Fibroblast of villous mesenchyme (primary cell): Measurements from ENCODE around the gene ZBTB39. TPM values are rescaled to one million over a fixed set of nuclear protein-coding genes. Genes with fewer than 3 reads are reported as not detected.

ENCODE experiments used
- DNase-seq: peaks from one replicate; pipeline ENCODE4 v3.0.0-alpha.2; 2010; ENCODE audit warnings: low read depth
- H3K4me3 ChIP-seq: 2 replicates; pipeline ENCODE4 v1.5.1; 2011; ENCODE audit warnings: low read depth, mild to moderate bottlenecking, low read length
- total RNA-seq: library from RNA; depleted of rRNA; stranded (reverse); fragments of >200 nt; gene quantifications from 2 replicates; pipeline ENCODE4 v1.2.3, GENCODE V29; 2012
- TF ChIP-seq, protein P1 (sequence below): IDR thresholded peaks from 2 replicates; pipeline ENCODE4 v1.5.1; 2012; ENCODE audit warnings: low read depth, mild to moderate bottlenecking, low read length; ENCODE audit not compliant: insufficient read depth

ZBTB39 gene
- total RNA-seq, 1 donor, result 6.9 TPM

DNA sequence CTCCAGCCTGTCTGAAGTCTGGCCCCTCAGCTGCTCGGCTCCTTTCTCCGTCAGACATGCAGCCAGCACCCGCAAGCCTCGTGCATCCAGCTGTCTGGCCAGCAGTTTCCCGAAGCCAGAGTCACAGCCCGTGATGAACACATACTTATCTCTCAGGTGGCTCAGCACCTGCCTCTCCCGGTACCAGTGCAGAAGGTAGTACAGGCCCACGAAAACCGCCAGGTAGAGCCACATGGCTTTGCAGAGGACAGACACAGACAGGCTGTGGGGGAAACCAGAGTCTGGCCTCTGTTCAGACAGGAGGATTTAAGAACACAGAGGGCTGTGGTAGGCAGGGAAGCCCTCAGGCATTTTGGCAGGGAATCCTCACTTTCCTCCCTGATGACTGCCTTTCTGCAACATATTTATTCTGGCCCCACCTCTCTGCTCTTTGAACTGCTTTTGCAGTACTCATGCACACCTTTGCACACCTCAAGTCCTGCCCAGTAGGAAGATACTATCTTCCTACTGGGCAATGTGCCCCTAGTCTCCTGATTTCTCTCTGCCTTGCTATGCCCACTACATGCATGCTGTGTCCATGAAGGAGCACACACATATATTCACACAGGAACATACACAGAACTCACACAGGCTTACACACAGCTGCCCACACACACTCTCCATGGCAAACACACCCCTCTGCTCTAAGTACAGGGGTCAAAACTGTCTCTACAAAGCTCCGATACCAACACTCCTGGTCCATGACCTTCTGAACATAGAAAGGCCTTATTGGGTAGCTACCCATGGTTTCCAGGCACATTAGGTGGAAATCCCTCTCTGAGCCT lies 48.9 kb downstream of the ZBTB39 start, which contains the start of gene RDH16:
Gene RDH16 (minus strand): TSS at position 380 of the 824 bp plus-strand sequence. CDS start 146 bp downstream, at position 234.
- DNase-seq, result no peak
- TF ChIP-seq, protein P1, sequence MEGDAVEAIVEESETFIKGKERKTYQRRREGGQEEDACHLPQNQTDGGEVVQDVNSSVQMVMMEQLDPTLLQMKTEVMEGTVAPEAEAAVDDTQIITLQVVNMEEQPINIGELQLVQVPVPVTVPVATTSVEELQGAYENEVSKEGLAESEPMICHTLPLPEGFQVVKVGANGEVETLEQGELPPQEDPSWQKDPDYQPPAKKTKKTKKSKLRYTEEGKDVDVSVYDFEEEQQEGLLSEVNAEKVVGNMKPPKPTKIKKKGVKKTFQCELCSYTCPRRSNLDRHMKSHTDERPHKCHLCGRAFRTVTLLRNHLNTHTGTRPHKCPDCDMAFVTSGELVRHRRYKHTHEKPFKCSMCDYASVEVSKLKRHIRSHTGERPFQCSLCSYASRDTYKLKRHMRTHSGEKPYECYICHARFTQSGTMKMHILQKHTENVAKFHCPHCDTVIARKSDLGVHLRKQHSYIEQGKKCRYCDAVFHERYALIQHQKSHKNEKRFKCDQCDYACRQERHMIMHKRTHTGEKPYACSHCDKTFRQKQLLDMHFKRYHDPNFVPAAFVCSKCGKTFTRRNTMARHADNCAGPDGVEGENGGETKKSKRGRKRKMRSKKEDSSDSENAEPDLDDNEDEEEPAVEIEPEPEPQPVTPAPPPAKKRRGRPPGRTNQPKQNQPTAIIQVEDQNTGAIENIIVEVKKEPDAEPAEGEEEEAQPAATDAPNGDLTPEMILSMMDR, result no peak
- H3K4me3 ChIP-seq, result no peak within 1 kb of the TSS

DNA sequence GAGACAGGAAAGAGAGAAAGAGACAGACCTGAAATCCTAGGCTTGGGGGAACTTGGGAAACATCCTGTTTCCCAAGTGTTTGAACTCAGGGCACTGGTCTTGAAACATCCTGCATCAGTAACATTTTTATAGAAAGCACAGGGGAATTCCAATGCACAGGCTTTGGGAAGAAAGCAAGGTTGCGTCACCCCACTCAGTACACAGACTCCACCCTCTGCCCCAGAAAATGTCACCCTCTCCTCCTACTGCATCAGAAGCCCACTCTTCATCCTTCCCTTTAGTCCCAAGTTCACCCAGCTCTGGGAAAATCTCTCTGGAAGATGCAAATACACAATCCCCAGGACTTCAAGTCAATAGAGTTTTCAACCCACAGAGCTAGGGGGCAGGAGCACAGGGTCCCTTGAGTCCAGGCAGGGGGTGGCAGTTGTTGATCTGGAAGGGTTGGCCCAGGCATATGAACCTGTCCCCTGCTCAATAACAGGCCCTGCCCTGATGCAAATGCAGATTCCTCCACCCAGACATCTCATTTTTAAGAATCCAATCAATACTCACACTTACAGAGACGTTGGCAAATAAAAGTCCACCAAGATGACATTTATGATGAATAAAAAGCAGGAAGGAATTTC lies 50.6 kb downstream of the ZBTB39 start:
- H3K4me3 ChIP-seq, result no peak overlapping the region
- DNase-seq, result peak; percentile 88
- TF ChIP-seq, protein P1, result no peak

DNA sequence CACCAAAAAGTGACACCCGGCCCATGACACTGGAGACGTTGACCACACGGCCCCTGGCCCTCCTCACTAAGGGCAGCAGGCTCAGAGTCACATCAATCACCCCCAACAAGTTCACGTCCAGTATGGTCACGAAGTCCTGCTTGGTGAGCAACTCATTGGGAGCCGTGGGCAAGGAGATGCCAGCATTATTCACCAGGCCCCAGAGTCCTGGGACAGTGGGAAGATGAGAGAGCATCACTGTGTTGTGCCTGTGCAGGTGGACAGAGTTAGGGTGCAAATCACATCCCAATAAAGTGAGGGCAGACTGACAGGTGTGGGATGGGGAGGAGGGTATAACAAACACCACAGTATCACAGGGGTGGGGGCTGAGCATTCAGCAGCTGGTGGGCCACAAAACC lies 51.4 kb downstream of the ZBTB39 start:
- DNase-seq, result no peak
- no peak overlapping the region for H3K4me3 ChIP-seq
- TF ChIP-seq, protein P1, result no peak

GRCh38 chr12:56954057-56954957 lies 52.0 kb downstream of the ZBTB39 start:
- no peak overlapping the region for H3K4me3 ChIP-seq
- TF ChIP-seq, protein P1, result no peak
- DNase-seq, result no peak

GRCh38 chr12:56953314-56953713 lies 53.0 kb downstream of the ZBTB39 start:
- no peak for DNase-seq
- H3K4me3 ChIP-seq, result no peak overlapping the region
- TF ChIP-seq, protein P1, result no peak

- no peak overlapping the region for H3K4me3 ChIP-seq
- TF ChIP-seq, protein P1, result no peak
- DNase-seq, result no peak
Measured at GRCh38 chr12:56951582-56952339, 54.6 kb downstream of the ZBTB39 start.
